Ascending aorta (tissue), 2 donors: ENCODE measurements around the gene MBD3L3. TPM values are rescaled to one million over a fixed set of nuclear protein-coding genes. Genes with fewer than 3 reads are reported as not detected.

Experiments
- DNase-seq, 2 donors: peaks; one replicate each; pipeline ENCODE4 v3.0.0-alpha.2; 2019; ENCODE audit warnings: low spot score in 2 of 2
- H3K27ac ChIP-seq, 2 donors: fragments of 200-600 bp; sonication (generic); one replicate each; pipeline ENCODE4 v1.5.1; 2016 to 2017; ENCODE audit warnings: mild to moderate bottlenecking in 1 of 2
- H3K27me3 ChIP-seq: fragments of 200-600 bp; sonication (generic); one replicate; pipeline ENCODE4 v1.5.1; 2017
- H3K36me3 ChIP-seq, 2 donors: fragments of 200-600 bp; sonication (generic); one replicate each; pipeline ENCODE4 v1.5.1; 2016
- H3K4me1 ChIP-seq, 2 donors: fragments of 200-600 bp; sonication (generic); one replicate each; pipeline ENCODE4 v1.5.1; 2016 to 2017; ENCODE audit warnings: mild to moderate bottlenecking in 1 of 2
- H3K4me3 ChIP-seq, 2 donors: fragments of 200-600 bp; sonication (generic); one replicate each; pipeline ENCODE4 v1.5.1; 2016 to 2017; ENCODE audit warnings: mild to moderate bottlenecking in 1 of 2
- H3K9me3 ChIP-seq, 2 donors: fragments of 200-600 bp; sonication (generic); one replicate each; pipeline ENCODE4 v1.5.1; 2016
- CTCF ChIP-seq, 3 experiments: fragments of 200-600 bp in 2 of 3; fragments of 450-650 bp in 1 of 3; sonication (generic) in 2 of 3; IDR thresholded peaks; one replicate each; pipeline ENCODE4 v1.5.1; 2016 to 2019; ENCODE audit warnings: antibody characterized with exemption in 3 of 3, mild to moderate bottlenecking in 1 of 3, moderate library complexity in 1 of 3
- intact Hi-C: fragments of 100-400 bp; cut with DNase I; formaldehyde crosslinking; loops from one replicate; pipeline ENCODE4 v1.15.1; 2023
- total RNA-seq: library from RNA; depleted of rRNA; stranded (reverse); fragments of >200 nt; gene quantifications from one replicate; pipeline ENCODE4 v1.1.0, GENCODE V29; 2016

Gene MBD3L3
- total RNA-seq, 1 donor from 2014 or later, result not detected

DNA sequence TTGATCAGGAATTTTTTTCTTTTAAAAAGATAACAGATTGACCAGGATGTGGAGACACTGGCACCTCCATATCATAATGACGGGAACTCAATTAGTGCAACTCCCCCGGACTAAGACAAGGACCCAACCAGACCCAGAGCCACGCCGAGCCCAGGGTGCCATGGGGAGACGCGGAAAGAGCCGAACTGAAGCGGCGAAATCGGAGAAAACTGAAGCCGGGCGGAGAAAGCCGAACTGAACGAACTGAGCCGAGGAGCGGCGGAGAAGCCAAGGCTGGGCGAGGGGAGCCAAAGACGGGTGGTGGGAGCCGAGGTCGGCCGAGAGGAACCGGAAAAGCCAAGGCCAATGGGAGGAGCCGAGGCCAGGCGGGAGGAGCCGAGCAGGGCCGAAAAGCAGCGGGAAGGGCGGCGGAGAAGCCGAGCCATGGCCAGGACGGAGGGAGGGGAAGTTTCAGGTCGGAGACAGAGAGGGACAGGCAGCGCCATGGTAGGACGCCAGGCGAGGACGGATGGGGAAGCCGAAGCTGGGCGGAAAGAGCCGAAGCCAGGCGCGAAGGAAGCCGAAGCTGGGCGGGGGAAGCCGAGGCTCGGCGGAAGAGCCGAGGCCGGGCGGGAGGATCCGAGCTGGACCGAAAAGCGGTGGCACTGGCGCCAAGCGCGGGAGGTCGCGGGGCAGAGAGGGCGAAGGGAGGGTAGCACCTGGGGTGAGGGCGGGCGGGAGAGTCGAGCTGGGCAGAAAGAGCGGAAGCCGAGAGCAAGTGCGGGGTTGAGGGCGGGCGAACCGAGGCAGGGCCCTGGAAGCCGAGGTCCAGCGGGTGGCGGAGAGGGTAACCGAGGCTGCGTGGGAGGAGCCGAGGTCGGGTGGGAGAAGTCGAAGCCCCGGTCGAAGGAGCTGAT is 40.5 kb upstream of the MBD3L3 start:
- intact Hi-C loops, result loop anchor here (1.0 kb wide), 4 partner anchors 30 to 530 kb away; partner anchors contain the start of genes INSR, PET100, XAB2 and ZNF557
- peak; percentile 59 to 92 for DNase-seq
- Histone ChIP-seq H3K9me3 (peaks cover 0 to 12% of the 10 kb centered on the region in 2 donors), H3K27me3 (no peaks in the 10 kb centered on the region), H3K27ac (peak overlapping the region; percentile 89 to 91), H3K4me1 (peaks cover 0 to 2% of the 10 kb centered on the region in 2 donors), H3K36me3 (no peaks in the 10 kb centered on the region), H3K4me3 (peak overlapping the region; percentile 67 to 70)
- no peak for TF ChIP-seq CTCF (IDR thresholded peaks at IDR 0.05)

DNA sequence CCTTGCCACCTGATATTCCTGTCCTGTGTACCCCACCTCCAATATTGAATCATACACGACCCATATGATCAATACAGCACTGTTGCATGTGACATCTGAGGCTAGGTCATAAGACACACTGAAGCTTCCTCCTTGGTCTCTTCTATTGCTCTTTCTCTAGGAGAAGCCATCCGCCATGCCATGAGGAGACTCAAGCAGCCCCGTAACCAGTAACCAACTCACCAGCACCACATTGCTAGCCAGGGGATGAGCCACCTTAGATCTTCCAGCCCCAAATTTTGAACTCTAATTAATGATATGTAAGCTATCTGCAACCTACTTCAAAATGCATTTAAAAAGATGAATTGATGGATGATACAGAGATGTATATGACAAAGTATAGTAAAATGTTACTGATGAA is 39.6 kb upstream of the MBD3L3 start:
- intact Hi-C loops, result no loop called here
- TF ChIP-seq CTCF (IDR thresholded peaks at IDR 0.05), result no peak
- peaks cover 0 to 12% of the 10 kb centered on the region in 2 donors for H3K9me3 ChIP-seq
- peak overlapping the region in 1 of 2 donors; percentile 70 for H3K4me3 ChIP-seq
- H3K27me3 ChIP-seq, result no peaks in the 10 kb centered on the region
- no peak for DNase-seq
- H3K4me1 ChIP-seq, result peaks cover 0 to 2% of the 10 kb centered on the region in 2 donors
- H3K27ac ChIP-seq, result no peak overlapping the region
- no peaks in the 10 kb centered on the region for H3K36me3 ChIP-seq

GRCh38 chr19:7088999-7089398 is 30.5 kb upstream of the MBD3L3 start:
- Histone ChIP-seq H3K27me3 (no peaks in the 10 kb centered on the region), H3K4me1 (no peaks in the 10 kb centered on the region), H3K36me3 (peaks cover 15 to 32% of the 10 kb centered on the region in 2 donors), H3K27ac (no peak overlapping the region), H3K9me3 (peaks cover 48 to 70% of the 10 kb centered on the region in 2 donors), H3K4me3 (no peak overlapping the region)
- TF ChIP-seq CTCF (IDR thresholded peaks at IDR 0.05), result no peak
- DNase-seq, result no peak
- intact Hi-C loops, result no loop called here

GRCh38 chr19:7083076-7083956 is 24.8 kb upstream of the MBD3L3 start:
- no peak for TF ChIP-seq CTCF (IDR thresholded peaks at IDR 0.05)
- no peaks in the 10 kb centered on the region for H3K27me3 ChIP-seq
- no peak for DNase-seq
- H3K27ac ChIP-seq, result no peak overlapping the region
- H3K9me3 ChIP-seq, result peaks cover 97 to 100% of the 10 kb centered on the region in 2 donors
- H3K4me1 ChIP-seq, result no peaks in the 10 kb centered on the region
- H3K36me3 ChIP-seq, result peaks cover 72 to 82% of the 10 kb centered on the region in 2 donors
- intact Hi-C loops, result no loop called here
- H3K4me3 ChIP-seq, result peak overlapping the region in 1 of 2 donors; percentile 12

DNA sequence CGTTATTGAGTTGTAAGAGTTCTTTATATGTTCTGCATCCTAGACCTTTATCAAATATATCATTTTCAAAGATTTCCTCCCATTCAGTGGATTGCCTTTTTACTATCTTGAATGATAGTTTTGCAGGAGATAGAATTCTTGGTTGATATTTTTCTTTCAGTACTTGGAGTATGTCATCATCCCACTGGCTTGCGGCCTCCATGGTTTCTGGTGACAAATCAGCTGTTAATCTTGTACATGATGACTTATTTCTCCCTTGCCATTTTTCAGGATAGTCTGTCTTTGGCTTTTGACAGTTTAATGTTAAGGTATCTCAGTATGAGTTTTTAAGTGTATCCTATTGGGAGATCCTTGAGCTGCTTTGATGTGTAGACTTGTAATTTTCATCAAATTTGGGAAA is 19.5 kb upstream of the MBD3L3 start:
- H3K27ac ChIP-seq, result no peak overlapping the region
- no peaks in the 10 kb centered on the region for H3K4me1 ChIP-seq
- peaks cover 69 to 83% of the 10 kb centered on the region in 2 donors for H3K9me3 ChIP-seq
- DNase-seq, result no peak
- H3K36me3 ChIP-seq, result peaks cover 100% of the 10 kb centered on the region in 2 donors
- H3K4me3 ChIP-seq, result no peak overlapping the region
- no peaks in the 10 kb centered on the region for H3K27me3 ChIP-seq
- no peak for TF ChIP-seq CTCF (IDR thresholded peaks at IDR 0.05)
- intact Hi-C loops, result no loop called here
